B cell (primary cell): Measurements from ENCODE around the gene CD109. TPM values are rescaled to one million over a fixed set of nuclear protein-coding genes. Genes with fewer than 3 reads are reported as not detected.

ENCODE experiments used
- ATAC-seq: fragments of 200-7000 bp; cut with Tn5 transposase; one replicate; pipeline ENCODE4 v1.10.0; 2021; ENCODE audit warnings: low read depth, mild to moderate bottlenecking, moderate number of reproducible peaks, moderate library complexity
- CTCF ChIA-PET: fragments of 350-600 bp; sonication (Branson Sonifier 250); formaldehyde crosslinking; loops from one replicate; lab custom pipeline; 2021; ENCODE audit warnings: antibody characterized with exemption, inconsistent platforms; lab: Charles Lee
- POLR2A ChIA-PET: fragments of 350-600 bp; sonication (Branson Sonifier 250); formaldehyde crosslinking; loops from one replicate; lab custom pipeline; 2021; ENCODE audit warnings: antibody characterized with exemption; lab: Charles Lee
- DNase-seq: peaks from one replicate; pipeline ENCODE4 v3.0.0; 2013
- H2AFZ ChIP-seq: 2 replicates; pipeline ENCODE4 v1.6.1; 2012; ENCODE audit warnings: mild to moderate bottlenecking, low read depth, low read length; ENCODE audit not compliant: insufficient read depth, poor library complexity, severe bottlenecking
- H3K27ac ChIP-seq, 2 donors: 1 replicate in 1 of 2; 2 replicates in 1 of 2; pipeline ENCODE4 v1.5.1; 2012 to 2013; ENCODE audit warnings: low read length in 2 of 2, mild to moderate bottlenecking in 2 of 2, moderate library complexity in 1 of 2
- H3K27me3 ChIP-seq, 4 experiments: fragments of 200-600 bp in 1 of 4; sonication (generic) in 1 of 4; replicated peaks in 1 of 4; 1 replicate in 2 of 4; 2 replicates in 2 of 4; pipeline versions ENCODE4 v1.6.1 to v1.7.0; 2013 to 2016; ENCODE audit warnings: low read length in 3 of 4, mild to moderate bottlenecking in 2 of 4, mixed read lengths in 1 of 4, moderate library complexity in 1 of 4; ENCODE audit not compliant: insufficient read depth in 4 of 4, control insufficient read depth in 3 of 4; ENCODE audit errors: control extremely low read depth in 1 of 4
- H3K36me3 ChIP-seq, 2 experiments: replicated peaks in 1 of 2; 1 replicate in 1 of 2; 2 replicates in 1 of 2; pipeline versions ENCODE4 v1.6.1 to v1.7.1; 2013; ENCODE audit warnings: low read length in 1 of 2; ENCODE audit not compliant: insufficient read depth in 2 of 2, control insufficient read depth in 1 of 2; ENCODE audit errors: control extremely low read depth in 1 of 2, extremely low read depth in 1 of 2
- H3K4me1 ChIP-seq, 2 donors: fragments of 200-600 bp in 1 of 2; sonication (generic) in 1 of 2; 1 replicate in 1 of 2; 2 replicates in 1 of 2; pipeline versions ENCODE4 v1.5.1 to v1.6.1; 2013 to 2017; ENCODE audit warnings: low read length in 2 of 2; ENCODE audit not compliant: control insufficient read depth in 2 of 2, insufficient read depth in 2 of 2
- H3K4me2 ChIP-seq: replicated peaks from 2 replicates; pipeline ENCODE3; 2012; ENCODE audit warnings: mild to moderate bottlenecking, low read depth, low read length; ENCODE audit not compliant: poor library complexity, severe bottlenecking
- H3K4me3 ChIP-seq, 5 experiments: fragments of 200-600 bp in 1 of 5; sonication (generic) in 1 of 5; 1 replicate in 3 of 5; 2 replicates in 2 of 5; pipeline versions ENCODE4 v1.5.1 to v1.7.0; 2011 to 2016; ENCODE audit warnings: low read length in 4 of 5, mild to moderate bottlenecking in 4 of 5, low read depth in 2 of 5, control low read depth in 1 of 5, moderate library complexity in 1 of 5; ENCODE audit not compliant: insufficient read depth in 1 of 5; ENCODE audit errors: control extremely low read depth in 1 of 5, extremely low read depth in 1 of 5
- H3K79me2 ChIP-seq: fragments of 200-600 bp; sonication (generic); one replicate; pipeline ENCODE4 v1.6.0; 2016; ENCODE audit warnings: low read length; ENCODE audit not compliant: control insufficient read depth, insufficient read depth
- H3K9ac ChIP-seq: fragments of 200-600 bp; sonication (generic); 2 replicates; pipeline ENCODE4 v1.6.1; 2017; ENCODE audit warnings: mild to moderate bottlenecking, low read length, moderate library complexity
- H3K9me3 ChIP-seq, 3 donors: one replicate each; pipeline versions ENCODE4 v1.6.1 to v1.7.1; 2013; ENCODE audit warnings: low read length in 2 of 3; ENCODE audit not compliant: control insufficient read depth in 2 of 3, insufficient read depth in 1 of 3; ENCODE audit errors: control extremely low read depth in 1 of 3
- H4K20me1 ChIP-seq: 2 replicates; pipeline ENCODE4 v1.6.0; 2012; ENCODE audit warnings: mild to moderate bottlenecking, low read length; ENCODE audit not compliant: insufficient read depth, control insufficient read depth, poor library complexity, severe bottlenecking
- H3K27ac Mint-ChIP-seq: one replicate; pipeline ENCODE4 v1.8.0; 2021; ENCODE audit warnings: mixed read lengths
- H3K27me3 Mint-ChIP-seq: one replicate; pipeline ENCODE4 v1.8.0; 2021; ENCODE audit warnings: mixed read lengths
- H3K4me1 Mint-ChIP-seq: one replicate; pipeline ENCODE4 v1.8.0; 2021; ENCODE audit warnings: mixed read lengths
- H3K4me3 Mint-ChIP-seq: one replicate; pipeline ENCODE4 v1.8.0; 2021; ENCODE audit warnings: mixed read lengths
- H3K9me3 Mint-ChIP-seq: one replicate; pipeline ENCODE4 v1.8.0; 2022; ENCODE audit warnings: mixed read lengths; ENCODE audit not compliant: insufficient read depth
- EZH2 ChIP-seq: IDR thresholded peaks from 2 replicates; pipeline ENCODE4 v1.6.1; 2012; ENCODE audit warnings: borderline replicate concordance, low read depth, mild to moderate bottlenecking, moderate library complexity, low read length; ENCODE audit not compliant: insufficient read depth, poor library complexity, severe bottlenecking
- WGBS: methylation state at CpG from one replicate; pipeline ENCODE4 v1.1.5; 2013; ENCODE audit warnings: missing lambda C conversion rate; ENCODE audit not compliant: insufficient coverage; 5-methylcytosine and 5-hydroxymethylcytosine counted together
- intact Hi-C: fragments of 100-400 bp; cut with micrococcal nuclease; formaldehyde crosslinking; loops from one replicate; pipeline ENCODE4 v1.10.0; 2022
- polyA plus RNA-seq: library from polyadenylated mRNA; depleted of rRNA; stranded (reverse); fragments of >200 nt; gene quantifications from 2 replicates; pipeline ENCODE4 v1.2.3, GENCODE V29; 2012
- total RNA-seq, 2 donors: library from RNA; stranded (reverse); fragments of 120-200 nt in 1 of 2; gene quantifications; 1 replicate in 1 of 2; 2 replicates in 1 of 2; pipeline versions ENCODE4 v1.2.3 to v1.2.4, GENCODE V29; 2013 to 2022
- TF ChIP-seq, protein P1 (sequence below): fragments of 200-600 bp; IDR thresholded peaks from one replicate; pipeline ENCODE4 v1.8.0; 2022; ENCODE audit warnings: antibody characterized with exemption, mild to moderate bottlenecking

The CD109 gene
- total and polyA plus RNA-seq, 2 donors (not counting 1 experiment from before 2014, with no cell fraction given): 0.15 TPM; not detected in 1

DNA sequence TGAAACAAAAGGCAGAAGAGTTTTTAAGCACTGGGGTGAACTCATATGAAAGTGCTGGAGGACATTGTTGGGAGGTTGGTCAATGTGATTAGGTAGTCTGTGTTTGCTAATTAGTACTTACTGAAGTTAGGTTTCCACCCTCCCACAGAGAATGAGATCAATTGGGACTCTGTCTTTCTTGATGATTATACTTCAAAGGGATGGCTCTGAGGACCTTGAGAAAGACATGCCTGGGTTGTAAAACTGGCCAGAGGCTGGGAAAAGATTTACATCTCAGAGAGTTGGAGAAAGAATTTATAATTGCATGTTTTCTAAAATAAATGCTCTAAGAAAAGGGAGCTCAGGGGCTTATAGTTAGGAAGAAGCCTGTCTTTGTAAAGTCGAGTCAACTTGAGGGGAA, 74.0 kb downstream of the CD109 start:
- Histone ChIP-seq H3K36me3 (no peaks in the 10 kb centered on the region), H2AFZ (no peak overlapping the region), H3K4me3 (no peak overlapping the region), H3K4me1 (no peaks in the 10 kb centered on the region), H3K9ac (no peak overlapping the region), H3K27ac (no peak overlapping the region), H3K9me3 (no peaks in the 10 kb centered on the region), H3K4me2 (no peak overlapping the region), H4K20me1 (no peaks in the 10 kb centered on the region), H3K79me2 (no peaks in the 10 kb centered on the region), H3K27me3 (no peaks in the 10 kb centered on the region)
- no peaks in the 10 kb centered on the region for H3K9me3 Mint-ChIP-seq
- no peak for ATAC-seq
- 67% methylated on average over 1 of the region's 1 CpG for WGBS
- H3K4me3 Mint-ChIP-seq: no peak overlapping the region
- ChIA-PET POLR2A (no interaction called here), CTCF (interaction anchor here (1.6 kb wide), 1 partner anchor 1439 kb away, joined by 4 read pairs; no protein-coding TSS in a partner anchor)
- intact Hi-C loops: no loop called here
- H3K4me1 Mint-ChIP-seq: no peaks in the 10 kb centered on the region
- no peak overlapping the region for H3K27ac Mint-ChIP-seq
- TF ChIP-seq, protein P1, sequence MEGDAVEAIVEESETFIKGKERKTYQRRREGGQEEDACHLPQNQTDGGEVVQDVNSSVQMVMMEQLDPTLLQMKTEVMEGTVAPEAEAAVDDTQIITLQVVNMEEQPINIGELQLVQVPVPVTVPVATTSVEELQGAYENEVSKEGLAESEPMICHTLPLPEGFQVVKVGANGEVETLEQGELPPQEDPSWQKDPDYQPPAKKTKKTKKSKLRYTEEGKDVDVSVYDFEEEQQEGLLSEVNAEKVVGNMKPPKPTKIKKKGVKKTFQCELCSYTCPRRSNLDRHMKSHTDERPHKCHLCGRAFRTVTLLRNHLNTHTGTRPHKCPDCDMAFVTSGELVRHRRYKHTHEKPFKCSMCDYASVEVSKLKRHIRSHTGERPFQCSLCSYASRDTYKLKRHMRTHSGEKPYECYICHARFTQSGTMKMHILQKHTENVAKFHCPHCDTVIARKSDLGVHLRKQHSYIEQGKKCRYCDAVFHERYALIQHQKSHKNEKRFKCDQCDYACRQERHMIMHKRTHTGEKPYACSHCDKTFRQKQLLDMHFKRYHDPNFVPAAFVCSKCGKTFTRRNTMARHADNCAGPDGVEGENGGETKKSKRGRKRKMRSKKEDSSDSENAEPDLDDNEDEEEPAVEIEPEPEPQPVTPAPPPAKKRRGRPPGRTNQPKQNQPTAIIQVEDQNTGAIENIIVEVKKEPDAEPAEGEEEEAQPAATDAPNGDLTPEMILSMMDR: no peak
- TF ChIP-seq EZH2: no peak
- no peak for DNase-seq
- H3K27me3 Mint-ChIP-seq: no peaks in the 10 kb centered on the region

DNA sequence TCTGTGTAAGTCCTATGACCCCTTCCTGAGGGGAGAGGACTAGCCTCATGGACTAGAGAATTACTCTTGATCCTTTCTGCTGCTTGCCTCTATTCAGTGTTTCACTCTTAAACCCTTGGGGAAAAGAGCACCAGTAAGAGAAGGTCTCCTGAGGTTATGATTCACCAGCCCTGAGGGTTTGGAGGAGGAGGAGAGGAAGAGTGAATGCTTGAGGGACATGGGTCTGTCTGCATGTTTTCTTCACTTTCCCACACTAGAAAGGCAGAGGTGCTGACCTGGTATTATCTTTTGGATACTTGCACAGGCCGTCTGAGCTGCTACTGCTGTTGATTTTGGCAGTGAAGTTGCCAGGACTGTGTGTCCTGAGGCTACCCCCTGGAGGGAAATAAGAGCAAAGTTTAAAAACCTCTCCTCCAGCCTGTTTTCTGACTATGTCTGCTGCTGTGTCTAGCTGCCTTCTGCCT, 78.3 kb downstream of the CD109 start:
- no peak overlapping the region for H2AFZ ChIP-seq
- WGBS: 38% methylated on average over 1 of the region's 1 CpG
- no peak for TF ChIP-seq EZH2
- TF ChIP-seq, protein P1: no peak
- Mint-ChIP-seq H3K27ac (no peak overlapping the region), H3K27me3 (no peaks in the 10 kb centered on the region), H3K9me3 (no peaks in the 10 kb centered on the region), H3K4me3 (no peak overlapping the region), H3K4me1 (no peaks in the 10 kb centered on the region)
- DNase-seq: no peak
- ChIA-PET CTCF (no interaction called here), POLR2A (no interaction called here)
- H3K36me3 ChIP-seq: no peaks in the 10 kb centered on the region
- H4K20me1 ChIP-seq: no peaks in the 10 kb centered on the region
- no peak overlapping the region for H3K9ac ChIP-seq
- no peak overlapping the region for H3K4me3 ChIP-seq
- H3K27me3 ChIP-seq: no peaks in the 10 kb centered on the region
- H3K79me2 ChIP-seq: no peaks in the 10 kb centered on the region
- no peak for ATAC-seq
- intact Hi-C loops: no loop called here
- H3K27ac ChIP-seq: no peak overlapping the region
- H3K9me3 ChIP-seq: no peaks in the 10 kb centered on the region
- H3K4me2 ChIP-seq: no peak overlapping the region
- H3K4me1 ChIP-seq: no peaks in the 10 kb centered on the region
